Cardiac muscle cell (in vitro differentiated cells and primary cell): ENCODE data around the gene TCEAL8. TPM values are rescaled to one million over a fixed set of nuclear protein-coding genes. Genes with fewer than 3 reads are reported as not detected.
"Not testable (repeated sequence)": the region's sequence is repeated elsewhere in the genome, so short reads cannot be mapped to it uniquely, and the experiment has no call there.

Experiments
- DNase-seq, 2 donors: peaks; one replicate each; pipeline versions ENCODE4 v3.0.0 to v3.0.0-alpha.2; 2010 to 2017; ENCODE audit warnings: low read depth in 1 of 2, low spot score in 1 of 2
- H3K27ac ChIP-seq: fragments of 200-600 bp; sonication (generic); 2 replicates; pipeline ENCODE4 v1.5.1; 2016
- H3K27me3 ChIP-seq: fragments of 200-600 bp; sonication (generic); 2 replicates; pipeline ENCODE4 v1.6.0; 2016; ENCODE audit warnings: control low read depth
- H3K36me3 ChIP-seq: fragments of 200-600 bp; sonication (generic); 2 replicates; pipeline ENCODE4 v1.5.1; 2016; ENCODE audit warnings: control low read depth
- H3K4me1 ChIP-seq: fragments of 200-600 bp; sonication (generic); 2 replicates; pipeline ENCODE4 v1.8.1; 2017; ENCODE audit warnings: low read depth, mild to moderate bottlenecking, mixed run types
- H3K4me3 ChIP-seq: fragments of 200-600 bp; sonication (generic); 2 replicates; pipeline ENCODE4 v1.5.1; 2016; ENCODE audit warnings: mild to moderate bottlenecking
- H3K9me3 ChIP-seq: fragments of 200-600 bp; sonication (generic); 2 replicates; pipeline ENCODE4 v1.5.1; 2017; ENCODE audit warnings: low read depth, mild to moderate bottlenecking, control low read depth
- polyA plus RNA-seq: library from polyadenylated mRNA; unstranded; fragments of >200 nt; fragmentation: Nextera tagmentation; extraction: Ambion mirVana; gene quantifications from 2 replicates; pipeline ENCODE4 v1.2.1, GENCODE V29; 2016
- total RNA-seq: library from RNA; depleted of rRNA; stranded (reverse); fragments of >200 nt; gene quantifications from 2 replicates; pipeline ENCODE4 v1.2.3, GENCODE V29; 2016
- TF ChIP-seq, protein P1 (sequence below): IDR thresholded peaks from 2 replicates; pipeline ENCODE4 v1.5.1; 2012; ENCODE audit warnings: low read depth, mild to moderate bottlenecking, low read length

The TCEAL8 gene
- total and polyA plus RNA-seq, 2 experiments from 2014 or later: 212 to 379 TPM

DNA sequence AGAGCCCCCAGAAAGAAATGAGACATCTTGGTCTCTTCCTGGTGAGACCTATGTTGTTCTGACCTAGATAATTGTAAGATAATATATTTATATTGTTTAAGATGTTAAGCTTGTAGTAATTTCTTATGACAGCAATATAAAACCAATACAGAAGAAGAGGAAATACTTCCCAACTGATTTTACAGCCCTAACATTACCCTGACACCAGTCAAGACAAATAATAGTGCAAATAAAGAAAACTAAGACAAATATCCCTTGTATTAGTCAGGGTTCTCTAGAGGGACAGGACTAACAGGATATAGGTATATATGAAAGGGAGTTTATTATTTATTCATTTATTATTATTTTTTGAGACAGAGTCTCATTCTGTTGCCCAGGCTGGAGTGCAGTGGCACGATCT, 18.7 kb downstream of the TCEAL8 start:
- Histone ChIP-seq H3K9me3 (no peaks in the 10 kb centered on the region), H3K4me3 (no peak overlapping the region), H3K4me1 (no peaks in the 10 kb centered on the region), H3K36me3 (no peaks in the 10 kb centered on the region), H3K27ac (no peak overlapping the region), H3K27me3 (no peaks in the 10 kb centered on the region)
- DNase-seq: no peak
- TF ChIP-seq, protein P1, sequence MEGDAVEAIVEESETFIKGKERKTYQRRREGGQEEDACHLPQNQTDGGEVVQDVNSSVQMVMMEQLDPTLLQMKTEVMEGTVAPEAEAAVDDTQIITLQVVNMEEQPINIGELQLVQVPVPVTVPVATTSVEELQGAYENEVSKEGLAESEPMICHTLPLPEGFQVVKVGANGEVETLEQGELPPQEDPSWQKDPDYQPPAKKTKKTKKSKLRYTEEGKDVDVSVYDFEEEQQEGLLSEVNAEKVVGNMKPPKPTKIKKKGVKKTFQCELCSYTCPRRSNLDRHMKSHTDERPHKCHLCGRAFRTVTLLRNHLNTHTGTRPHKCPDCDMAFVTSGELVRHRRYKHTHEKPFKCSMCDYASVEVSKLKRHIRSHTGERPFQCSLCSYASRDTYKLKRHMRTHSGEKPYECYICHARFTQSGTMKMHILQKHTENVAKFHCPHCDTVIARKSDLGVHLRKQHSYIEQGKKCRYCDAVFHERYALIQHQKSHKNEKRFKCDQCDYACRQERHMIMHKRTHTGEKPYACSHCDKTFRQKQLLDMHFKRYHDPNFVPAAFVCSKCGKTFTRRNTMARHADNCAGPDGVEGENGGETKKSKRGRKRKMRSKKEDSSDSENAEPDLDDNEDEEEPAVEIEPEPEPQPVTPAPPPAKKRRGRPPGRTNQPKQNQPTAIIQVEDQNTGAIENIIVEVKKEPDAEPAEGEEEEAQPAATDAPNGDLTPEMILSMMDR: no peak

DNA sequence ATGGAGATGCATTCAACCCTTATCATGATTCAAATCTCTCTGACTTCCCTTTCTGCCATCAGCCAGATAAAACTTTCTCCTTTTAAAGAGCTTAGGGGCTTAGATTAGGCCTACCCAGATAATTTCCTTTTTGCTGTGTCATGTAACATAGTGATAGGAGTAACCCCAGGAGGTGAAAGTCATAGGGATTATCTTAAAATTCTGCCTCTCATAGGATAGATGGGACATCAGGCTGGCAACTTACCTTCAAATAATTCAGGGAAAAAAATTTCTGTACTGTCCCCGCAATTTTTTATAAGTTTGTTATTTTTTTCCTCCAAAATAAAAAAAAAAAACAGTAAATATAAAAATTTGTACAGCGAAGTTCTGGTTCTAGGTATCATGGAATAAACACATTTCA, 19.3 kb downstream of the TCEAL8 start:
- H3K36me3 ChIP-seq, H3K9me3 ChIP-seq, DNase-seq, H3K27me3 ChIP-seq, H3K4me3 ChIP-seq, H3K27ac ChIP-seq, H3K4me1 ChIP-seq: not testable (repeated sequence)

DNA sequence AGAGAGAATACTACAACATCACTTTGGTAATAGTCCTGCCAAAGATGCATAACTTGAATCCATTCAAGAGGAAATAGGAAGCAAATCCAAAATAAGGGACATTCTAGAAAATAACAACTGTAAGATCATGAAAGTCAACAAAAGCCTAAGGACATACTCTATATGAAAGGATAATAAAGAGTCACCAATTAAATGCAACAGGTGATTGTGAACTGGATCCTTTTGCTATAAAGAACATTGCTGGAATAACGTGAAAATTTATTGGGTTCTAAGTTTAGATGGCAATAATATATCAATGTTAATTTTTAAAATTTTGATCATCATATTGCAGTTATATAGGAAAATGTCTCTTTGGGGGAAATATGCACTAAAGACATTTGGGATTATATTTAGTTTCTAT, 20.1 kb downstream of the TCEAL8 start:
- H3K36me3 ChIP-seq: no peaks in the 10 kb centered on the region
- TF ChIP-seq, protein P1: no peak
- H3K27ac ChIP-seq: no peak overlapping the region
- H3K4me3 ChIP-seq: no peak overlapping the region
- no peak for DNase-seq
- no peaks in the 10 kb centered on the region for H3K4me1 ChIP-seq
- H3K9me3 ChIP-seq: no peaks in the 10 kb centered on the region
- no peaks in the 10 kb centered on the region for H3K27me3 ChIP-seq

DNA sequence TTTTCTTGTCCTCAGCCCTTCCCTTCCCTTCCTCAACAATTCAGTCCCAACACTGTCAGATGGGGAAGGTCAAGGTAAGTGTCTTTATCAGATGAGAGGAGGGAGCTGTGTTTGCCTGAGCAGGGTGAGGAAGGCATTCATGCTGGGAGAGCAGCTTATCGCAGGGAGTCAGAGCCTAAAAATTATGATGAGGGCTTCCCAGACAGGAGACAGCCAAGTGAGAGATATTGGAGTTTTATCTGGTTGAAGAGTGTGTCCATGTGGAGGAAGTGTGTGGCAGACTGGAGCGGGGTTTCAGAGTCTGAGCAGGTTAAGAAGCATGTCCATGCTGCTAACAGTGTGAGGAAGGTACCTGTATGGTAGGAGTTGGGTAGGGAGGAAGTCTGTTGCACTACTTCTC, 21.7 kb downstream of the TCEAL8 start:
- H3K36me3 ChIP-seq: no peaks in the 10 kb centered on the region
- no peak overlapping the region for H3K27ac ChIP-seq
- no peaks in the 10 kb centered on the region for H3K4me1 ChIP-seq
- H3K4me3 ChIP-seq: no peak overlapping the region
- no peaks in the 10 kb centered on the region for H3K9me3 ChIP-seq
- no peaks in the 10 kb centered on the region for H3K27me3 ChIP-seq
- TF ChIP-seq, protein P1: no peak
- no peak for DNase-seq

DNA sequence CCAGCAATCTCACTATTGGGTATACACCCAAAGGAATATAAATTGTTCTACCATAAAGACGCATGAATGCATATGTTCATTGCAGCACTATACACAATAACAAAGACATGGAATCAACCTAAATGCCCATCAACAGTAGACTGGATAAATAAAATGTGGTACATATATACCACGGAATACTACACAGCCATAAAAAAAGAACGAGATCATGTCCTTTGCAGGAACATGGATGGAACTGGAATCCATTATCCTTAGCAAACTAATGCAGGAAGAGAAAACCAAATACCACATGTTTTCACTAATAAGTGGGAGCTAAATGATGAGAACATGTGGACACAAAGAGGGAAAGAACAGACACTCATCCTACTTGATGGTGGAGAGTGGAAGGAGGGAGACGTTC, 29.0 kb downstream of the TCEAL8 start:
- not testable (repeated sequence) for H3K4me3 ChIP-seq, H3K27ac ChIP-seq, H3K36me3 ChIP-seq, H3K4me1 ChIP-seq, H3K27me3 ChIP-seq, DNase-seq, H3K9me3 ChIP-seq

DNA sequence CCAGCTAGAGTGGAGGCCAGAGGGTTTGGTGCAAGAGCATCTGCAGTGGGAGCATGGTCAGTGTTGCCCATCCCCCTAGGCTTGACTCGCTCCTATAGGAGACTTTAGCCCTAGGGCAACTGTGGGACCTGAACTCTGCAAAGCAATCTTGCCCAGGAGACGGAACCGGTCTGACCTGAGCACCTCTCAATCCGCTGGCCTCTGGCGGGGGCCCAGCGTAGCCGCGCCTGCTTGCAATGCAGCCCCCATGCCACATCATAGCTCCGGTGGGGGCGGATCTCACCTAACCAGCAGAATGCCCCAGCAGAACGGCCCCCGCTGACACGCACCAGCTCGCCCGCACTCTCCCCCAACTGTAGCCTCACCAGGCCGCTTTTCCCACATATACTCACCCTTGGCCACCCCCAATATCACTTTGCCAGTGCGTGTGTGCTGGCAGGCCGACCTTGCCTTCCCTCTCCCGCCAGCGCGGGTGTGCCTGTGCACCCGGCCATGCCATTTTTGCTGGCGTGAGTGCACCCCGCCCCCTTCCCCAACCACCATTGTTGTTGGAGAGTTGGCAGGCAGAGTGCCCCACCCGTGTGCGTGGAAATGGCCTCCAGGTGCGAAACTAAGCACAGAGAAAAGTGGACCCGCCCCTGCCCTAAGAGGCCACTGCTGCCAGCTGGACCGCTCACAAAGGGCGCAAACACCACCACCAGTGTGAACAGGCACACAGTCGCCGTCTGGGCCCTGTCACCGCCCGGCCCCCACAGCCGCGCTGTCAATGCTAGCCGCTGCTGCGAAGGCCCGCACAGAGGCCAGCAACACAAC, 34.2 kb downstream of the TCEAL8 start:
- TF ChIP-seq, protein P1: no peak
- Histone ChIP-seq H3K4me3 (no peak overlapping the region), H3K9me3 (no peaks in the 10 kb centered on the region)

More for the DNA sequence above, 34.2 kb downstream of the TCEAL8 start:
- Histone ChIP-seq H3K36me3 (no peaks in the 10 kb centered on the region), H3K27me3 (no peaks in the 10 kb centered on the region), H3K4me1 (peaks cover 5% of the 10 kb centered on the region), H3K27ac (no peak overlapping the region)
- DNase-seq: no peak
